Smooth muscle cell (in vitro differentiated cells): ENCODE results near the gene ZNF138. TPM values are rescaled to one million over a fixed set of nuclear protein-coding genes. Genes with fewer than 3 reads are reported as not detected.

ENCODE experiments used
- DNase-seq: peaks from one replicate; lab custom pipeline; 2025; ENCODE audit not compliant: unreplicated experiment; lab: John Stamatoyannopoulos, UW
- H2AFZ ChIP-seq: fragments of 200-600 bp; sonication (generic); 2 replicates; pipeline ENCODE4 v1.6.0; 2016; ENCODE audit warnings: antibody characterized with exemption, low read depth, mild to moderate bottlenecking
- H3F3A ChIP-seq: fragments of 200-600 bp; sonication (generic); 2 replicates; pipeline ENCODE4 v1.6.0; 2017; ENCODE audit warnings: antibody characterized with exemption, low read depth
- H3K27ac ChIP-seq: fragments of 200-600 bp; sonication (generic); 2 replicates; pipeline ENCODE4 v1.5.1; 2016; ENCODE audit warnings: low read depth, mild to moderate bottlenecking
- H3K27me3 ChIP-seq: fragments of 200-600 bp; sonication (generic); 2 replicates; pipeline ENCODE4 v1.6.1; 2016; ENCODE audit warnings: low read depth, mild to moderate bottlenecking
- H3K36me3 ChIP-seq: fragments of 200-600 bp; sonication (generic); 2 replicates; pipeline ENCODE4 v1.5.1; 2016; ENCODE audit warnings: low read depth
- H3K4me1 ChIP-seq: fragments of 200-600 bp; sonication (generic); 2 replicates; pipeline ENCODE4 v1.5.1; 2016; ENCODE audit warnings: low read depth
- H3K4me2 ChIP-seq: fragments of 200-600 bp; sonication (generic); 2 replicates; pipeline ENCODE4 v1.6.0; 2016; ENCODE audit warnings: mild to moderate bottlenecking
- H3K4me3 ChIP-seq: fragments of 200-600 bp; sonication (generic); 2 replicates; pipeline ENCODE4 v1.5.1; 2016; ENCODE audit warnings: mild to moderate bottlenecking
- H3K79me2 ChIP-seq: fragments of 200-600 bp; sonication (generic); 2 replicates; pipeline ENCODE4 v1.6.0; 2016; ENCODE audit warnings: low read depth, mild to moderate bottlenecking
- H3K9ac ChIP-seq: fragments of 200-600 bp; sonication (generic); 2 replicates; pipeline ENCODE4 v1.6.0; 2016; ENCODE audit warnings: low read depth
- H3K9me3 ChIP-seq: fragments of 200-600 bp; sonication (generic); replicated peaks from 2 replicates; pipeline ENCODE4 v1.5.1; 2016; ENCODE audit warnings: low read depth
- H4K20me1 ChIP-seq: fragments of 200-600 bp; sonication (generic); 2 replicates; pipeline ENCODE4 v1.6.0; 2016; ENCODE audit warnings: low read depth
- WGBS: methylation state at CpG from one replicate; pipeline ENCODE4 v1.1.7; 2016; ENCODE audit warnings: low lambda C conversion rate; 5-methylcytosine and 5-hydroxymethylcytosine counted together
- polyA plus RNA-seq: library from polyadenylated mRNA; unstranded; fragments of >200 nt; fragmentation: Nextera tagmentation; extraction: Ambion mirVana; gene quantifications from 2 replicates; pipeline ENCODE4 v1.2.1, GENCODE V29; 2016
- total RNA-seq: library from RNA; depleted of rRNA; stranded (reverse); fragments of >200 nt; gene quantifications from 2 replicates; pipeline ENCODE4 v1.2.3, GENCODE V29; 2014
- TF ChIP-seq, protein P1 (sequence below): fragments of 200-600 bp; sonication (generic); IDR thresholded peaks from 2 replicates; pipeline ENCODE4 v1.5.1; 2017; ENCODE audit warnings: borderline replicate concordance, mild to moderate bottlenecking, antibody characterized with exemption; ENCODE audit not compliant: insufficient read depth, poor library complexity, severe bottlenecking

The ZNF138 gene
- total and polyA plus RNA-seq, 2 experiments from 2014 or later, result 3.2 to 14.8 TPM

DNA sequence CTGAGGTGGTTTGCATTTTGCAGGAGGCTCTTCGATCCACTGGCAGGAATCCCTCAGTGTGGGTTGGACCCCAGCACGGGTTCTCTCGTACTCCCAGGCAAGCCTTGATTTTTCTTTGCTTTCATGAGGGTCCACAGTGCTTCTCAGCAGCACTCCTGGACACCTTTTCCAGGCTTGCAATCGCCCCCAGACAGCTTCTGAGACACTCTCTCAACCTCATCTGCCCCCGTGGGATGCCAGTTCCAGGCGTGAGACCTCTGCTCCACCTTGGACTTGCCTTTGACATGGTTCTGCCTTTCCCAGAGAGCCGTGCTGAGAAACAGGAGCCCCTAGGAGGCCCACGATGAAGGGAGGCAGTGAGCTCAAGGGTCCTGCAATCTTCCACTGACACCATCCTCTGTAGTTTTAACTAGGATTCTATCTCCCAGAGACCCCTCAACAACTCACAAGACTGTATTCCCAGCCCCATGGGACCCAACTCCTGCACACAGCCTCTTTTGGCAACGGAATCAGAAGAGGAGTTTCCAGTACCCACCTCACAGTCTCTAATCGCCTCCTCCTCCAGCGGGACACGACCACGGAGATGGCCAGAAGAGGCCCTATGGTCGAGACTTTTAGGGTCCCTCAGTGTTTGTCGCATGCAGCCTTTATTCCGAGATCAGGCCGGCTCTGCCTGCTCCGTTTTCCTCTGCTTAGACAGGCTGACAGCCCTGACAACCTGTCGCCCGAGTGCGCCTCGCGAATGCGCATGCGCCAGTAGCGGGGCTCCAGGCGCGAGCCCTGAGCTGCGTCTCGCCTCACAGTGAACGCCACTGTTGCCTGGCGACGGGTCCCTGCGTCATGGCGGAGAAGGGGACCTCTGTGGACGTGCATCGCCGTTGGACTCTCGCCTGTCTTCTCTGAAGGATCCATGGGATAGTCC is 82.8 kb downstream of the ZNF138 start:
- no peak overlapping the region for H3K4me2 ChIP-seq
- H3K36me3 ChIP-seq, result no peaks in the 10 kb centered on the region
- no peak for DNase-seq
- H3K4me1 ChIP-seq, result no peaks in the 10 kb centered on the region
- TF ChIP-seq, protein P1, sequence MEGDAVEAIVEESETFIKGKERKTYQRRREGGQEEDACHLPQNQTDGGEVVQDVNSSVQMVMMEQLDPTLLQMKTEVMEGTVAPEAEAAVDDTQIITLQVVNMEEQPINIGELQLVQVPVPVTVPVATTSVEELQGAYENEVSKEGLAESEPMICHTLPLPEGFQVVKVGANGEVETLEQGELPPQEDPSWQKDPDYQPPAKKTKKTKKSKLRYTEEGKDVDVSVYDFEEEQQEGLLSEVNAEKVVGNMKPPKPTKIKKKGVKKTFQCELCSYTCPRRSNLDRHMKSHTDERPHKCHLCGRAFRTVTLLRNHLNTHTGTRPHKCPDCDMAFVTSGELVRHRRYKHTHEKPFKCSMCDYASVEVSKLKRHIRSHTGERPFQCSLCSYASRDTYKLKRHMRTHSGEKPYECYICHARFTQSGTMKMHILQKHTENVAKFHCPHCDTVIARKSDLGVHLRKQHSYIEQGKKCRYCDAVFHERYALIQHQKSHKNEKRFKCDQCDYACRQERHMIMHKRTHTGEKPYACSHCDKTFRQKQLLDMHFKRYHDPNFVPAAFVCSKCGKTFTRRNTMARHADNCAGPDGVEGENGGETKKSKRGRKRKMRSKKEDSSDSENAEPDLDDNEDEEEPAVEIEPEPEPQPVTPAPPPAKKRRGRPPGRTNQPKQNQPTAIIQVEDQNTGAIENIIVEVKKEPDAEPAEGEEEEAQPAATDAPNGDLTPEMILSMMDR, result no peak
- H2AFZ ChIP-seq, result no peak overlapping the region
- no peak overlapping the region for H3K9ac ChIP-seq
- no peaks in the 10 kb centered on the region for H3K9me3 ChIP-seq
- no peaks in the 10 kb centered on the region for H3F3A ChIP-seq
- no peak overlapping the region for H3K27ac ChIP-seq
- H3K27me3 ChIP-seq, result no peaks in the 10 kb centered on the region
- no peak overlapping the region for H3K4me3 ChIP-seq
- H3K79me2 ChIP-seq, result no peaks in the 10 kb centered on the region
- 64% methylated on average over 39 of the region's 39 CpGs for WGBS
- H4K20me1 ChIP-seq, result no peaks in the 10 kb centered on the region

DNA sequence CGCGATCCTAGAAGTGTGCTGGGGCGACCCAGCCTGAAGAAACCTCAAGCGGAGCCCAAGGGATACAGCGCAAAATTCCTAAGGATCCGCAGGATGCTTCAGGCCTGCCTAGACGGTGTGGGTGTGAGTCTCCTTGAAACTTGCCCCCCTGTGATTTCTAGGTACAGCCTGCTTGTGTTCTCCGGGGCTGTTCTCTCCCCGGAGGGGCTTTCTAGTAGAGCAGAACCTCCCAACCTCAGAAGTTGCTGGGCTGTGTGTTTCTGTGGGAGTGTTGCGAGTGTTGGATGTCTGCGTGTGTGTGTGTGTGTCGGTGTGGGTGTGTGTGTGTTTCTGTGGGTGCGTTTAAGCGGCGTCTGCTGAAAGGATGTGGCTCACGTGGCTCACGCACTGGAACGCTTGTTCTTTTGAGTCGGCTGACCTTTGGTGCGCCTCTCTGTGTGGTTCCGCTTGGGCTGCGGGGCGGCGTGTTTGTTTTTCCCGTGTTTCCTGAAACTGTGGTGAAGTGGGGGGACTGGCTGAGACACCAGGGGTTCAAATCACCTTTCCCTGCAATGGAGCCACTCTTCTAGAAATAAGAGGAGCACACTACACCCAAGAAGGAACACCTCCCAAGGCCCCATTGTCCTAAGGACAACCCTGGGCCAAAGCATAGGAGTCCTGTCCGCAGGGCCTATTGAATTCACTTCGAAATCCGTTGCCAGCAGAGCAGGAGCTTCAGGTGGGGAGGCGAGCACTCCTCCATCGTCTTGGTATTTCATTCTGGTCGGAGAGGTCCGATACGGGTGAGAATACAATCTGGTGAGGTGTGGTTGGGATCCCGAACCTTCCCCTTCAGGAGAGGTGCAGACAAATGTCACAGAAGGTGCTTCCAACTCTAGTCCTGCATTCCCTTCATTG is 83.7 kb downstream of the ZNF138 start:
- DNase-seq, result no peak
- Histone ChIP-seq H3F3A (no peaks in the 10 kb centered on the region), H3K36me3 (no peaks in the 10 kb centered on the region), H3K27me3 (no peaks in the 10 kb centered on the region), H3K9ac (no peak overlapping the region), H3K4me2 (no peak overlapping the region), H3K4me3 (no peak overlapping the region), H2AFZ (no peak overlapping the region), H3K4me1 (no peaks in the 10 kb centered on the region), H3K9me3 (no peaks in the 10 kb centered on the region), H3K79me2 (no peaks in the 10 kb centered on the region), H4K20me1 (no peaks in the 10 kb centered on the region), H3K27ac (no peak overlapping the region)
- WGBS, result 82% methylated on average over 34 of the region's 34 CpGs
- TF ChIP-seq, protein P1, result no peak

DNA sequence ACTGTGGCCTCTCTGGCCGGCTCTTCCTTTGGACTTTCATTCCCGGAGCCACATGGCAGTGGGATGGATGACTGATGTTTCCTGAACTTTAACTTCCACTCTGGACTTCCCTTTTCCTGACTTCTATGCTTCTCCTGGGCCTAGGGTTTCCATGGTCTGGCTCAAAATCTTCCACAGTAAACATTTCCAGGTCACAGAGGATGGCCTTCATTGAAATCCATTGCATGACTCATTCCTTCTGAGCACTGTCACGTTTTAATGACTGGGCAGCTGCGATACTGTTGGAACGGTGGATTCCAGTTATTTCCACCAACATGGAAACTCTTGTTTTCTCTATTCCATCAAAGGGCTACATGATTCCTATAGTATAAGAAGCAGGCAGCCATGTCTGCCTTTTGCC is 84.5 kb downstream of the ZNF138 start:
- H3K27me3 ChIP-seq, result no peaks in the 10 kb centered on the region
- H3K9ac ChIP-seq, result no peak overlapping the region
- TF ChIP-seq, protein P1, result no peak
- 82% methylated on average over 5 of the region's 5 CpGs for WGBS
- no peaks in the 10 kb centered on the region for H3K9me3 ChIP-seq
- no peak overlapping the region for H3K27ac ChIP-seq
- no peak for DNase-seq
- no peaks in the 10 kb centered on the region for H3K36me3 ChIP-seq
- H2AFZ ChIP-seq, result no peak overlapping the region
- H4K20me1 ChIP-seq, result no peaks in the 10 kb centered on the region
- H3K79me2 ChIP-seq, result no peaks in the 10 kb centered on the region
- H3K4me1 ChIP-seq, result no peaks in the 10 kb centered on the region
- H3F3A ChIP-seq, result no peaks in the 10 kb centered on the region
- H3K4me3 ChIP-seq, result no peak overlapping the region
- no peak overlapping the region for H3K4me2 ChIP-seq
